DMS53 (cell line): ENCODE data around the gene MTAP.

Experiments
- DNase-seq: peaks from one replicate; lab custom pipeline; 2025; lab: John Stamatoyannopoulos, UW

The MTAP gene

GRCh38 chr9:21802418-21803000, at the start of gene MTAP:
TSS of gene MTAP (plus strand) at chr9:21802636. CDS start at chr9:21802749, 113 bp downstream.
- peak; percentile 95 for DNase-seq

- DNase-seq: no peak
These were observed 48.9 kb upstream of the MTAP start for GRCh38 chr9:21753523-21753922.

DNA sequence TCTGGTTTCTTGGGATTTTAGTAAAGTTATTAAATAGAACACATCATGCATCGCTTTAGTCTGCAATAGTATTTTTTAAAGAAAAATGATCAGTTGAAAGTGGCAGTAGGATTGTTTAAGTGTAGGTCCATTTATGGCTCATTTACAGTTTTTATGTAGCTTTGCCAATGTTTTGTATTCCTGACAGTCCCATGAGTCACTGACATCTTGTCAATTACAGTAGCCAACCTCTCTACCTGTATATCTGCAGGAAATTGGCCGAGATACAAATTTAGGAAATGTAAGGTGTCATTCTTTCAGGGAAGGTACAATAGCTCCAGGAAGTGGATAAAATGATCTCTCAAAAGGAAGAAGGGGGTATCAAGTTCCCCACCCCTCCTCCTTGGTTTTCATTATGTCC, 47.7 kb upstream of the MTAP start:
- no peak for DNase-seq

DNA sequence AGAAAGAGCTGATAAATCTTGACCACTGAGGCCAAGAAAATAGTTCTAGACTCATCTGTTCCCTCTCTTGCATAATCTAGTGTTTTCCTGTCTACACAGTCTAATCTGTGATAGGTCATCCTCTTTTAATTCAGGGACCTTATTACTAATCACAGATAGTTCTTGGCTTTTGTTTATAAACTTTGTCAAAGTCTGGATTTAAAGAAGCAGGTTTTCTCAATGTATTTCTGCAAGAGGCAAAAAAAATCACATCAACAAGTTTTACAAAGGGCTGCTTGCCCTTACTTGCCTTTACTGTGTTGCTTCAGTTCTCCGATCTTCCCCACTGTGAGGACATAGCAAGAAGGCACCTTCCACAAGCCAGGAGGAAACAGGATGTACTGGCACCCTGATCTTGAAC, 43.9 kb upstream of the MTAP start:
- no peak for DNase-seq

DNA sequence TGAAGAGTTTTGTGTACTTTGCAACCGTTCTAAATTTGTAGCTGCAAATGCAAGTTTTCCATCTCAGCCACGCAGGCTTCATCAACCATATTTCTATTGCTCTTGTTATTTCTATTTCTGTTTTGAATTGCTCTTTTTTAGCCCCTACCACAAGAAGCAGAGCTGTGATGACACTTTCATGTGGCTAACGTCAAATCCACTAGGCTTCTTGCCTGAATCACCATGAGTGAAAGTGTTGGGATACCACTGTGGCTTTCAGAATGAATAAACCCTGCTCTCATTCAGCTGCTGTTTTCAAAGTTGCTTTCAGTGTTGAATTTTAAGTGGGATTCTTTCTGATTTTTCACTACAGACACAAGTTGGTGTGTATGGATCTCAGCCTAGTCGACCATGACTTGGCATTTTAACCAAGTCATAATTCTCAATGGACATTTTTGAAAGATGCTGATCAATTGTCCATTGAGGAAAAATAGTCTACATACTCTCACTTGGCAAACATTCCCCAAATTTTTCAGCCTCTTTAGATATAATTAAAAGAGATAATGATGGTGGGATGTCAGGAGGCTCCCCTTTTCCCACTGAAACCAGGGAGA, 41.0 kb upstream of the MTAP start:
- DNase-seq: no peak

- no peak for DNase-seq
These were observed 40.4 kb upstream of the MTAP start for GRCh38 chr9:21762064-21762463.

- DNase-seq: no peak
These were observed 37.6 kb upstream of the MTAP start for GRCh38 chr9:21764846-21765245.

- DNase-seq: no peak
These were observed 36.3 kb upstream of the MTAP start for GRCh38 chr9:21766096-21766495.

GRCh38 chr9:21770871-21771560, 31.4 kb upstream of the MTAP start:
- no peak for DNase-seq

DNA sequence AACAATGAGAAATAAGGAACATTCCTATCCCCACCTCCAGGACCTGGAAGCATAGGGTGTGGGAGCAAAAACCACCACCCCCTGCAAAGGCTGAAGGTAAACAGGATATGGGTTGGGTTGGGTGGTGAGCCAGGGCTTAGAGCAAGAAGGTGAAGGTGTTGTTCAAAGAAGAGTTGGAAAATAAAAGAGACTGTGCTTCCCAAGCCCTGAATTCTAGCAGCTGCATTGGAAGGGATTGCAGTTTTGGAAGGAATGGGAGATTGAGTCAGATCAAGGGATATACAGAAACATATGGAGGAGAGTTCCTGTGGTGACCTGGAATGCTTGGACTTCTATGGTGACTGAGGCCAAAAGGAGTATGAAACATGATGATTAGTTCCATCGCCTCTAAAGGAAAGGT, 24.7 kb upstream of the MTAP start:
- DNase-seq: no peak

DNA sequence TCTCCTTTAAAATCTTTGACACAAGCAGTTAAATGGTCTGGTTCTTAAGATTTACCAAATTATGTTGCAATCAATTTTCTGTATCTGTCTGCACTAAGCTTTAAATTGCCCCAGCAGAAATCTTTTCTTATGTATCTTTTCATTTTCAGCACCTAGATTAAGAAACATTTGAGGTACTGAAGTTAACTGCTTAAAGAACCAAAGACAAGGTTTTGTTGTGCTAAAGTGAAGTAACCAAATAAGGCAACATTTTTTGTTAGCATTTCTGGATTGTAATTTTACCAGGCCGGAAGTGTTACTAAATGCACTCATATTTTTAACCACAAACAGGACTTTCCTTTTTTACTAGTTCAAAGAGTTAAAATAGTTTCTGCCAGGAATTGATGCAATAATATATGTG, 24.1 kb upstream of the MTAP start:
- no peak for DNase-seq

GRCh38 chr9:21779397-21779796, 23.0 kb upstream of the MTAP start:
- no peak for DNase-seq

- no peak for DNase-seq
These were observed 20.8 kb upstream of the MTAP start for GRCh38 chr9:21781656-21782055.

GRCh38 chr9:21782205-21782604, 20.2 kb upstream of the MTAP start:
- DNase-seq: no peak

DNA sequence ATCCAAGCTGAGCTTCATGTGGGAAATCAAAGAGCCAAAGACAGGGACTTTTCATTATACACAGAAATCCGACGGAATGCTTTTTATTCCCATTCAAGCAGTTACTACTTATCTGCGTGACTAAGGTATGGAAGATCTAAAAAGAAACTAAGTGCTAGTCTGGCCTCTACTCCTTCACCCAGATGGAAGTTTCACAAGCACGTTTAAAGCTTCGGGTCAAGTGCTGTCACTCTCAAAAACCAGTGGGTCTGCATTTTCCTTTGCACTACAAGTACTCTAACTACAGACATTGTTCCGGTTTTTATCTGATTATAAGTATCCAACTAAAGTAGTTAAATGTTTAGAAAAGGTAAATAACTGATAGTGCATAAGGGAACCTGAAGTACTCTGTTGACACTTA, 13.7 kb upstream of the MTAP start:
- peak; percentile 6 for DNase-seq

DNA sequence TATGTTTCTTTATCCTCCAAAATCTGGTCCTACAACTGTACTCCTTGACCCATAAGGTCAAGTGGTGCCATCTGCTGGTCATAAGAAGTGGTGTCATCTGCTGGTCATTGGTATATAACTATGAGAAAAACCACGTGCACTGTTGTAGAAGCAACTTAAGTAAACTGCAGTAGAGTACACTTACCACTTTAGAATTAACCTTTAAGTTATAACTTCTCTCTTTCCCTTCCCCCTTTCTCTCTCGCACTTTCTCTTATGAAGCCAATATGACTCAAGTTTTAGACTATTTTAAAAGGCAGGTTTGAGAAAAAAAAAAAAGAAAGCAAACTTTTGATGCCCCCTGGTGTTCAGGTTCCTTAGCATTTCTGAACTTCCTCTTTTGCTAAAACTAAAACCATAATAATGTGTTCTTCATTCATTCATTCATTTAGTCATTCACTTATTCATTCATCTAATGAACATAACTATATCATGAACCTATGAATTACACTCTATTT, 12.8 kb upstream of the MTAP start:
- DNase-seq: peak; percentile 88

- no peak for DNase-seq
These were observed 7.0 kb upstream of the MTAP start for GRCh38 chr9:21795483-21795882.

DNA sequence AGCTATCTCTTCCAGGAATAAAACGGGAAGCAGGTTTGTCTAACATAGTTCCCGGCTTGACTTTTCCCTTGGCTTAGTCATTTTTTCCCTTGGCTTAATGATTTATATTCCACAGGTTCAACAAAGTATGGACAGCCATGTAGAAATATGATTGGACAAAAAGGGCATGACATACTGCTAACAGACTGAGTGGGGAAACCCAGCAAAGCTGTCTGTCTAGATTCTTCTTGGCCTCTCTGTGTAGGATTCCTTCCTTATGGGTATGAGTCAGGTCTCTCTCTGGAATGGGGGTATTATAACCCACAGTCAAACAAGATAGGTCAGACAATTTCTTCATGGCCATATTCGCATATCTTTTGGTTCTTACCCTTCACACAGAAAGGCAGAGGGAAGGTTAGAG, 5.7 kb upstream of the MTAP start:
- DNase-seq: no peak

GRCh38 chr9:21800931-21801682, 1.3 kb upstream of the MTAP start:
- DNase-seq: no peak

DNA sequence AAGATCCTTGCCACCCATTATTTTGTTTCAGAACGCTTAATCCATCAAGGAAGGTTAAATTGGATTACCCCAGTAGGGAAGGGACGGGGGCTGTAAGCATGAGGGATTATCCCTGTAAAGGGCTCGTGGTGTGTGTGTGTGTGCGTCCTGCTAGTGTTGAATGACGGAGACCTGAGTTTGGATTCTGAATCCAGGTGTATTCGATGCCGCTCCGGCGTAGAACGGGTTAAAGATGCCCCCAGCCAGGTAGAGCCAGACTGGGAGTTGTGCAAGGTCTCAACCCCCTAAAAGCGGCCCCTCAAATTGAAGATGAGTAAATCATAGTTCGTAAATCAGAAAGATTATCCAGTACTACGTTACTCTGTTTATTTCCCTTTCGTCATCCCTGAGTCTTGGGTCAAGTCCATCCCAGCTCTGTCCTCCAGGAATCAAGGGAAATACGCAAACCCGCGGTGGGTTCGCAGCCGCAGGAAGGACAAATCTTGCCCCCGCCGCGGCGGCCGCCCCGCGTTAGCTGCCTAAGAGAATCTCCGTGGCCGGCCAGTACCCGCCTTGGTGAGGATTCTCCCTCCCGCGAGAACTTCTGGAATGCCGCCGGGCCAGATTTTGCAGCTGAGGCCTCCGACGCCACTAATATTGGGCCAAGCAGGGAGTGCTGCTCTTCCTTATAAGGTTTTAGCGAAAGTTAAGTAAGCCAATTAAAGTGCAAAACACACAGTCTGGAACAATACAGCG, 586 bp upstream of the MTAP start:
- peak; percentile 87 for DNase-seq

- DNase-seq: no peak
These were observed 1.2 kb downstream of the MTAP start for GRCh38 chr9:21803649-21804048.

- DNase-seq: no peak
These were observed 1.9 kb downstream of the MTAP start for GRCh38 chr9:21804331-21804730.
